Amniotic epithelial cell (primary cell): Measurements from ENCODE around the gene PTPN3.
"Not testable (repeated sequence)": the region's sequence is repeated elsewhere in the genome, so short reads cannot be mapped to it uniquely, and the experiment has no call there.

Source experiments
- DNase-seq: peaks from one replicate; pipeline ENCODE4 v3.0.0-alpha.2; 2010; ENCODE audit warnings: low read depth

The PTPN3 gene

DNA sequence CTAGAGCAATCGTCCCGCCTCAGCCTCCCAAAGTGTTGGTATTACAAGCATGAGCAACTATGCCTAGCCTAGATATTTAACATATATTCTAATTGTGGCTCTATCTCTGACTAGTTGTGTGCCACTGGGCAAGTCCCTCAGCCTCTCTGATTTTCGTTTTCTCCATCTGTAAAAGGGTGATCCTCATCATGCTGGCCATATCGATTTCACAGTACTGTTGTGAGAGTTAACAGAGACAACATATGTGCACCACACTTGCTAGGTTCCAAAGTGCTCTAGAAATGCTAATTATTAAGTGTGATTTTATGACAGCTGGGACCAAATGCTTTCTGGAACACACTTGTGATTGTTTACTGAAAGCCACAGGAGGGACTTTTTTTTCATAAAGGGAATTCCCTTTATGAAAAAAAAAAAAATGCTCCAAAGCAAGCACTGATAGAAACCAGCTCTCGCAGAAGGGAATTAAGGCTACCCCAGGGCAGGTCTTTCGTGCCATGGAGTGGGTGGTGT is 98.8 kb downstream of the PTPN3 start:
- DNase-seq: no peak

DNA sequence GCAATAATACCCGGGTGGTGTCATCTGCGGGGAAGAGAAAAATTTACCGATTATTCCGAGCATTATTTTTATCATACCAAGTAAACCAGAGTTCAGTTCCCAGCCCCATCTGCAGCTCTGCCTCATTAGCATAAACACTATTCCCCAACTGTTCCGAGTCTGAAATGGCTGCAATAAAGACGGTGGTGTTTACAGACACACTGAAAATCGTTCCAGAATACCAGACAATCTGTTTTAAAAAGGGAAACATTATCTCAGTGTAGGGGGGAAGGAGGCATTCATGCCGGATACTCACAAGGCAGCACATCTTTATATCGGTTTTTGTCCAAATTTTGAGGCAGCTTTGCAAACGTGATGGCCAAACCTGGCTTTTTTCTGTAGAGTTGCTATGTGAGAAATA is 106.9 kb downstream of the PTPN3 start:
- no peak for DNase-seq

DNA sequence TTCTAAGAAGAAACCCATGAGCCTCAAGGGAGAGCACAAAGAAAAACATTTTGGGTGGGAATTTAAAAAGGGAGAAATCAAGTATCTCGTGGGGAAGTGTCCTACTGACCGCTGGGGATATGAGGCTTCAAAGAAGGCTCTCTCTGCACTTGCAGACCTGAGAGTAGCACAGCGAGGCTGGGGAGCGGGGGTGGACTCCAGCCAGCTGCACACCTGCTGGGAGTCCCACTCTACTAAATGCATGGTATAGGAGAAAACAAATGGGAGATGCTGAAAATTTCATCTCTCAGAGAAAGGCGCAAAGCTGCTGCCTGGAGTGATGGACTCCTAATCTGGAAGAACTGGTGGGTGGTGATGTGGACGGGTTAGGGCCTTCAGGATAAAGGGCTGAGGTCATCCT is 110.3 kb downstream of the PTPN3 start:
- DNase-seq: no peak

DNA sequence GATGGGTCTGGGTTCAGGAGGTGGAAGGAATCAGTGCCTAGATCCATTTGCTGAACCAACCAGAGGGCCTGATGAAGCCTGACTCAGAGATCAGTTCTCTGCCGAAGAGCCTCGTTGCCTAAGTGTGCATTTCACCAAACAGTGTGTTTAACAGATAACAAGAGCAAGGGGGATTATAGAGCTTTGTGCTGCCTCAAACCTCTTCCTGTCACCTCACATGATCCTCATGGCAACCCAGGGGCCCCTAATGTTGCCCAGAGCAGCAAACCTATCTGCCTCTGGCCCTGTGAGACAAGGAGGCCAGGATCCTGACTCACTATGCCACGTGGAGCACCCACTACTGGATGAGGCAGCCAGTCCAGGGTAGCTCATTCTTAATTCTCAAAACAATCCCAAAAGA is 110.9 kb downstream of the PTPN3 start:
- DNase-seq: peak; percentile 84

DNA sequence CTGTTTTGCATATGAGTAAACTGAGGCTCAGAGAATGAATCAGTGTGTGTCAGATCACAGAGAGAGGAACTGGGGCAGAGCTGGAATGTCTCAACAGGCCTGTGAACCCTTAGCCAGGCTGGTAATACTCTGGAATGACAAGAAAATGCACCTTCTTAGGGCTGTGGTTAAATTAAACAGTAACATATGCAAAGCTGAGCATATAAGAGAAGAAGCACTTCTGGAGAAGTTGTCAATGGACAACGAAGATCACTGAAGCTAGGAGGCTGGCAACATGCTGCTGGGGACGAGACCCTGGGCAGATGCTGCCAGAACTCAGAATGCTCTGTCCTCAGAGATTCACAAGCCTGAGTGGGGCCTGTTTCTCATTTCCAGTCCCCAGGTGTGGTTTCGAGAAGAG is 112.6 kb downstream of the PTPN3 start:
- no peak for DNase-seq

DNA sequence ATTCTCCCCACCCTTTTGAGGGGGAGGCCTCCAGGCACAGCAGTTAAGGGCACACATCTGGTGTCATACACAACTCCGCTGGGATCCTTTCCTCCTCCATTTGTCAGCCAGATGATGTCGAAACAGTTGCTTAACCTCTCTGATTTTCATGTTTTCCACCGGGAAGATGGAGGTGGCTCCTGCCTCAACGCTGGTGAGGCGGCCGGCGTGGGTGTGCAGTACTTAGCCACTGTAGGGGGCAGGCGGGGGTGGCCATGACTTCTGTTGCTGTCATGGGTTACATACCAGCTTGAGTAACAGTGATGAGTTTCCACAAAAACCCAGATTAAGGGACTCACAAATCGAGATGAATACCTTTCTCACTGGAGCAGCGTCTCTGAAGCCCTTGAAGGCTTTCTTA is 114.2 kb downstream of the PTPN3 start:
- peak; percentile 30 for DNase-seq

DNA sequence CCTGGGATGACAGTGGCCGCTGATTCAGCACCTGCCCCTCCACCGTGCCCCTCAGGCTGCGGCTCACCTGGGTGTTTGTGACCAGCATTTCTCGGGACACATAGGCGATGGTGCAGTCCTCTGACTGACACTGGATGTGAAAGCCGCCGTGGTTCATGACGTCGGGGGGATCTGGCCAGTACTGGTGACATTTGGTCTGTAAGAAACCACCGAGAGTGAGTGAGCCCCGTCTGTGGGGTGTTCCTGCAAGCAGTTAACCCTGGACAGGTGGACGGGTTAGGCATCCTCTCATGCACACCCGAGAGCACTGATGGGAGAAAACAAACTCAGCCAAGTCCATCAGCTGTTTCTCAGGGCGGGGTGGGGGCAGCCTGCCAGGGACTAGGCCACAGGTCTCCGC is 114.8 kb downstream of the PTPN3 start:
- no peak for DNase-seq

DNA sequence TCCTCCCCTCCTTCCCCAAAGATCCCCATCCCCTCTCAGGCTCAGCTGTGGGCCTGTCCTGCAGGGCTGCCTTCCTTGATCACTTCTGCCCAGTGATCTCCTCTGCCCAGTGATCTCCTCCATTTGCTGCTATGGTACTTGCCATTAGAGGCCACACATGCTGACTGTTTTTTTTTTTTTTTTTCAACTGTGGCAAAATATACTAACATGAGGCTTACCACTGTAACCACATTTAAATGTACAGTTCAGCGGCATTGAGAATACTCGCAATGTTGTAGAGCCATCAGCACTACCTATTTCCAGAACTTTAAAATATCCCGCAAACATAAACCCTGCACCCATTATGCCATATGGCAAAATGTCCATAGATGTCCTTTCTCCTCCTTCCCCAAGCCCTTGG is 115.5 kb downstream of the PTPN3 start:
- no peak for DNase-seq

DNA sequence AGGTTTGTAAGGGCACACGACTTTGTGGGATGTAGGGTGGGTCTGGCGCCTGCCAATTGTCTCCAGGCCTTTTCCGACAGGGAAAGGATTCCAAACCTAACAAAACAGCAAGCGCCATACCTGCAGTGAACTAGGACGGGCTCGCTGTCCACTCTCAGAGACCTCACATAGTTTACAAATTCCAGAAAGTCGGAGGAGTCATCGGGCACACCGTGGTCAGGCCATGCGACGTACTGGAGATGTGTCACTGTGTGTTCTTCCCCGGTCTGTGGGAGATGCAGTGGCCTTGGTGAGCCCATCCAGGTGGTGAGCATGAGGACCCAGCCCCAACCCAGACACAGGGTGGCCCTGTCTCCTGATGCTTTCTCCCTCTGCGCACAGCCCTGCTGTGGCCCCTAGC is 115.9 kb downstream of the PTPN3 start:
- no peak for DNase-seq

DNA sequence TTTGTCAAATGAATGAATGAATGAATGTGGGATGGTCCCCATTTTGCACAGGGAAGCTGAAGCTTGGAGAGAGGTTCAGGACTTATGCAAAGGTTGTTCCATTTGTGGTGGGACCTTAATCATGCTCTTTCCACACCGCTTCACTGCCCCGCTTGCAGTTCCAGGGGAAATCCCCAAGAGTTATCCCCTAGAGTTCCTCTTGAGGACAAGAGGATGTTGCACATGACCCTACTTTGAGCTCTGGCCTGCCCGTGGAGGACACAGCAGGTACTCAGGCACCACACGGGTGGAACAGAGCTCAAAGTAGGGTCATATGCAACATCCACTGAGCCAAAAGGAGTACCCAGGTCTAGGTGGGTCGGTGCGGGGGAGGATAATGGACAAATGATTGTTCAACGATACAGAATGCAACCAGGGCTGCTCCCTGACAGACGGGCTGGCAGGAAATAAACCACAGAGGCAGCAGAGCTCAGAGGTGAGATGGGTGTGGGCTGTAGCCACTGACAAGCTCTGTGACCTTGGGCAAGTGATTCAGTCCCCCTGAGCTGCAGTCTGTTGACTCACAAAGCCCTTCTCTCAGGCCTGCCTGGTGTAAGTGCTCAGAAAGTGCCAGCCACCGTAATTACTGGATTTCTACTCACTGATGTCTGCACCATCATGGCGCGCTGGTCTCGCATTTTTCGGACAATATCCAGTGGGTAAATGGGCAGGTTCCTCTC is 116.9 kb downstream of the PTPN3 start:
- peak; percentile 68 for DNase-seq

DNA sequence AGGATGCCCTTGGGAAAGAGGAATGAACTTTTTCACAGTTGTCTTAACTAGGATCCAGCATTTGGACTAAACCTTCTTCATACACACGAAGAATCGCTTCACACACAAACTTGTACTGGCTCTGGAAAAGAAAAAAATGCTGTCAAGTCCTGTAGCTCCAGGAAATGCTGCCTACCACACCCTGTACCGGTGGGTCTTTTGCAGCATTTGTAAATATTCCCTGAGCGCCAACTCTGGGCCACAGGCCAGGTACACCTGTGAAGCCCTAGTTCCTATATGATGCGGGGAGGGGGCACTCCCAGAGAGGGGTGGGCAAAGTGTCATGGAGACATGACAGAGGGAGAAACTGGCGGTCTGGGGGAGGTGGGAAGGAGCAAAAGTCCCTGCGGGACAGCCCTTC is 118.6 kb downstream of the PTPN3 start:
- DNase-seq: no peak

DNA sequence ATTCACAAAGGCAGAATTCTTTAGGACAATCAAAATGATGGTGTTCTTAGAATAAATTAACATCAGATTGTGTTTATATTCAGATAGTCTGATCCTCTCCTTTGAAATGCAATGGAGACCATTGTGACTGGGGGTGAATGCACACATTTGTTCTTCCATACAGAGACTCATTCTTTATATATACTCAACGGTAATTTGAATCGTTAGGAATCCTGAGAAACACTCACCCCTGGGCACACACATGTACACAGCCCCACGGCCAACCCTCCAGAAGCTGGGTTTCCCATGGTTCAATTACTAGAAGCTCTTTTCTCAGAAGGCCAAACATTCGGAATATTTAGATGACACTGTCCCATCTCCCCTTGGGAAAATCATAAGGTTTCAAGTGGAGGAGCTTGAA is 119.8 kb downstream of the PTPN3 start:
- no peak for DNase-seq

DNA sequence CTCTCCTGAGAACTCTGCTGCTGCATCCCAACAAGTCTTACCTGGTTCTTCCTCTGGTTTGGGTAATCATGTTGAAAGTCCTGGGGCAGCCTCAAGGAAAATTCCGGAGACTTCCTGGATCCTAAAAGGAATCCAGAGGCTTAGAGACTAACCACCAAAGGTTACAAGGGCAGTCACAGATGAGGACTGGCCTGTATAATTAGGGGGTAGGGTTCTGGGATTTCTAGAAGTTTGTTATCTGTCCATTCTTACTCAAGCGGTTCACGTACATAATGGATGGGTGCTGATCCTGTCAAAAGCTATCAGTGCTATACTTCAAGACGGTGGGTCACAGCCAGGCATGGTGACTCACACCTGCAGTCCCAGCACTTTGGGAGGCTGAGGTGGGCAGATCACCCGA is 125.9 kb downstream of the PTPN3 start:
- peak; percentile 81 for DNase-seq

DNA sequence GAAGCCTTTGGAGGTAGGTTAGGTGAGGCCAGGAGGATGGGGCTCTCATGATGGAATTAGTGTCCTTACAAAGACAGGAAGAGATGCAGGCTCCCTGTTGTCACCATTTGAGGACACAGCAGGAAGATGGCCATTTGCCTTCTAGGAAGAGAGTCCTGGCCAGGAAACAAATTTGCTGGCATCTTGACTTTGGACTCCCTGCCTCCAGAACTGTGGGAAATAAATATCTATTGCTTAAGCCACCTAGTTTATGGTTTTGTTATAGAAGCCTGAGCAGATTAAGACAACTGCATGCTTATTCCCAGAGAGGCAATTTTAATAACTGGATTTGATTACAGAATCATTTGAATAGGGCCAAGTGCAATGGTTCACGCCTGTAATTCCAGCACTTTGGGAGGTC is 126.7 kb downstream of the PTPN3 start:
- DNase-seq: no peak

DNA sequence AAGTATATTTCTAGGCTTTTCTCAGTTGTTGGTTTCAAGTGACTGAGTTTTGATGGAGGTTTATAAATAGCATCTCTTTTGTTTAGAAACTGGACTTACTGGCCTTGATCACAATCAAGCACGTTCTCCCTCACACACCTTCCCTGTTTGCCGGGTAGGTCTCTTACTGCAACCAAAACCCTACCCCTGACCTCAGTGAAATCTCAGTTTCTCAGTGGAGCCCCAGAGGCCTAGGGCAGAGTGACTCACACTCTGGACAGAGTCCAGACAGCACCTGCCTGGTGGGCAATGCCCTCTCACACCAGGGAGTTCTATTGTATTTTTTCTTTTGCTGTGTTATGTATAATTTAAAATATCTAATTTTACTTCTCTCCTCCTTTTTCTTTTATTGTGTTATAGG is 128.8 kb downstream of the PTPN3 start:
- DNase-seq: no peak

DNA sequence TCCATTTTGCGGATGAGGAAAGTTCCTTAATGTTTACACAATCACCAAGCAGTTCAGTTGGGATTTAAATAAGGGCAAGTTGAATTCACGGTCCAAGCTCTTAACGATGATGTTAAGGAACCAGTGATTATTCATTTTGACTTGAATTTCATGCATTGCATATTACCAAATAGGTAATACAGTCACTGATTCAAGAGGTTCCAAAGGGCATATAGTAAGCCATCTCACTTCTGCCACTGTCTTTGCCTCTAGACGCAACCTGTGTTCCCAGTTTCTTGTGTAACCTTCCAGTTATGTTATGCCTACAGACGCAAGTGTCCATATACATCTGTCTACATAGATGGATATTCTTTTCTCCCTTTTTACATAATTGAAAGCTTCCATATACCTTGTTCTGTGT is 137.3 kb downstream of the PTPN3 start:
- no peak for DNase-seq

DNA sequence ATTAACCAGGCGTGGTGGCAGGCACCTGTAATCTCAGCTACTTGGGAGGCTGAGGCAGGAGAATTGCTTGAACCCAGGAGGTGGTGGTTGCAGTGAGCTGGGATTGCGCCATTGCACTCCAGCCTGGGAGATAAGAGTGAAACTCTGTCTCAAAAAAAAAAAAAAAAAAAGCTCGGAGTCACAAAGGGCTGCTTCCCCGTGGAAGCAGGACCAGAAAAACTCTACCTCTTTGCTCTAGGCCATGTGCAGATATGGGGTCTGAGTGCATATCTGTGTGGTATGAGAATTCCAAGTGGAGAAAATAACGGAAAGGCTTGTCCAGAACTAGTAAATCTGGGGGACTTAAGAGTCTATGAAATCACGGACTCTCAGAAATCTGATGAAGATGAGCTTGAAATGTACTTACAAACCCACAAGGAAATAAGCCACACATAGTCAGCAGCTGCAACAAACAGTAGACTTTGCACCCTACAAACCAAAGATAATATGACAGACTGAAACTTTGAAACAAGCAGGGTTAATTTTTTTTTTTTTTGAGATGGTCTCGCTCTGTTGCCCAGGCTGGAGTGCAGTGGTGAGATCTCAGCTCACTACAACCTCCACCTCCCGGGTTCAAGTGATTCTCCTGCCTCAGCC is 139.0 kb downstream of the PTPN3 start:
- not testable (repeated sequence) for DNase-seq

DNA sequence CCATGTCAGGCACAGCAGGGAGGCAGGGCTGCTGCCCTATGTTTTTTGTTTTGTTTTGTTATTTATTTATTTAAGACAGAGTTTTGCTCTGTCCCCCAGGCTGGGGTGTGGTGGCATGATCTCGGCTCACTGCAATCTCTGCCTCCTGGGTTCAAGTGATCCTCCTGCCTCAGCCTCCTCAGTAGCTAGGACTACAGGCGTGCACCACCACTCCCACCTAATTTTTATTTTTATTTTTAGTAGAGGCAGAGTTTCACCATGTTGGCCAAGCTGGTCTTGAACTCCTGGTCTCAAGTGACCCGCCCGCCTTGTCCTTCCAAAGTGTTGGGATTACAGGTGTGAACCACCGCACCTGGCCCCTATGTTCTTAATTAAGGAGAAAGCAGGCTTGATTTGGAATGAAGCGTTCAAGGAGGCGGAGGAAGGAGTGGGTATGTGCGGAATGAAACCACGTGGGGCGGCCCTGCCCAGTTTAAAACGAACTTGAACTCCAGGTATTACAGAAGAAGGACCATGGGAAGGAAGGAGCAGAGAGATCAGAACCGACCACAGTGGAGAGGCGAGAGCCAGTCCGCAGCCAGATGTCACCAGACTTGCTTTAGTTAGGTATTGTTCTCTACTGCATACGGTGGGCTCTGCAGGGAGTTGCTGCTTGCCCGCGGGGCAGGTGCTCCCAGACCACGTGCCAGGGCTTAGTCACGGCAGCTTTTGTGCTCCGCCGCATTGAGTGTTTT is 142.4 kb downstream of the PTPN3 start:
- no peak for DNase-seq

DNA sequence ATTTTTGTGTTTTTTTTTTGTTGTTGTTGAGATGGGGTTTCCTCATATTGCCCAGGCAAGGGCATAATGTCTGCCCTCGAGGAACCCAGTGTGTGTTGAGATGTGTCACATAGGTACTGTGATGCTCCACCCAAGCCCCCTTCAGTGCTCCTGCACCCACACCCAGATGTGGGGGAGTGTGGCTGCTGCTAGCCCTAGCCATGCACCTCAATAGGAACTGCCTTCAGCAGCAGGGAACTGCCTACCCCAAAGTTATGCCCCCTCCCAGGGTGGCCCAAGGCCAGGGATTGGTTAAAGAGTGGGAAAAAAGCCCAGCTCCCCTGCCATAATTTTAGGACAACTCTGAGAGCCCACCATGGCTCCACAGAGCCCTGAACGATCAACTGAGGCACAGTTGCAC is 143.9 kb downstream of the PTPN3 start:
- no peak for DNase-seq

DNA sequence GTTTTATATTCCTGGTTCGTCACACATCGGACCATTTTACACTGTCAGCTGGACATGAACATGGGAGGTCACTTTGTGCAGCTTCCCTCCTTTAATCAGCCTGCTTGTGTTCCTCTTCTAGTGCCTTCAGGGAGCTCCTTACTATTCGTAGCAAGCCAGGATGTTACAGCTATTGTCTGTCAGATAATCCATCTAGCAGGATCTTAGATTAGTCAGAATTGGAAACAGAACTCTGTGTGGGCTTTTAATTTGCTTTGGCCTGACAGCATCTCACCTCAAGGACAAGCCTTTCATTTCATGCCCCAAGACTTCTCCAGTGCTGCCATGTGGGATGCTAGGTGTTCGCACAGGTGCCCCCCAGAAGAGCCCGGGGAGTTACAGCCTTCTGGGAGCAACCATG is 147.1 kb downstream of the PTPN3 start:
- no peak for DNase-seq

DNA sequence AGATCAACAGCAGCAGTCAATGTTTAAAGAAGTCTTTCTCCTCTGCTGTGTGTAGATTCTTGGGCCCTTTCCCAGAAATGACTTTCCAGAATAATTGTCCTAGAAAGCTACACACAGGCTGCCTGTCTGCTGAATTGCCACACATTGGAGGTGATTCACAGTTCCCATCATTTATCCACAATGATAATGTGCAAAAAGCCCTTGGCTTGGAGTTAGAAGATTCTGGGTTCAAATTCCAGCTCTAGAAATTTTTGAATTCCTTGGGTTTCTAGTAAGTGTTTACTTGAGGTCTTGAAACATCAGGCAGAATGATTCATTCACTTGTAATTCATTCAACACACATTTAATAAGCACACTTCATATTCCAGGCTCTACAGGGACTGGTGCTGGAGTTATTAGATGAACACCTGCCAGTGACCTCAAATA is 148.7 kb downstream of the PTPN3 start:
- peak; percentile 97 for DNase-seq

DNA sequence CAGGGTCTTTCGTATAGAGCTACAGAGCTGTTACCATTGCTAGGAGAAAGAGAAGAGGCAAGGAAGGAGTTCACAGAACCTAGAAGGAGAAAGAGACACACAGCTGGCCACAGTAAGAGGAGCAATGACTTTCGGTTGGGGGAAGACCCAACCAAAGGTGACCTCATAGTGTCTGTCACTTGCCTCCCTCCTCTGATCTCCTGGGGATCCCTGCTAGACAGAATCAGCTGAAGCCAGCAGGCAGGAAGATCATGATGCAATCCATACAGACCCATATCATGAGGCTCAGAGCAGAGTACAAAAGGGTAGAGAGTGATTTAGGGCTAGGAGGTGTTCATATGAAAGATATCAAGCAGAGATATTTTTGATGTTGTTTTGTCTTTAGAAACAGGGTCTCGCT is 151.2 kb downstream of the PTPN3 start:
- no peak for DNase-seq

DNA sequence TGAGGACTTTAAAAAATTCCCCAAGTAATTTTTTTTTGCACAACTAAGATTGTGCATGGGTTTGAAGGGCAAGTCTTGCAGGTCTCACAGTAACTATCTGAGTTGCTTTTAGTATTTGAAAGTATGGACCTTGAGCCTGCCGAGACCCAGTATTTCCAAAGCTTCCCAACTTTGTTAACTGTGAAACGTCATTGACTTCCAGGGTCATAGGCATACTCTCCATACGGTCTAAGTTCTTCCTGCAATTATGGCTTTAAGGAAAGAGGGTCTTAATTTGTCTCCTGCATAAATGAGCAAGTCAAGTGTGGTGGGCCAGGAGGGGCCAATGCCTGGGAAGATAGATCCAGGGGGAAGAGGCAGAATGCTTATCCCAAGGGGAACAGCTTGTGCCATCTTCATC is 153.2 kb downstream of the PTPN3 start:
- no peak for DNase-seq
